ENCODE data around the gene GOLGA6L2.
"Not testable (repeated sequence)": the region's sequence is repeated elsewhere in the genome, so short reads cannot be mapped to it uniquely, and the experiment has no call there.

The GOLGA6L2 gene, protein sequence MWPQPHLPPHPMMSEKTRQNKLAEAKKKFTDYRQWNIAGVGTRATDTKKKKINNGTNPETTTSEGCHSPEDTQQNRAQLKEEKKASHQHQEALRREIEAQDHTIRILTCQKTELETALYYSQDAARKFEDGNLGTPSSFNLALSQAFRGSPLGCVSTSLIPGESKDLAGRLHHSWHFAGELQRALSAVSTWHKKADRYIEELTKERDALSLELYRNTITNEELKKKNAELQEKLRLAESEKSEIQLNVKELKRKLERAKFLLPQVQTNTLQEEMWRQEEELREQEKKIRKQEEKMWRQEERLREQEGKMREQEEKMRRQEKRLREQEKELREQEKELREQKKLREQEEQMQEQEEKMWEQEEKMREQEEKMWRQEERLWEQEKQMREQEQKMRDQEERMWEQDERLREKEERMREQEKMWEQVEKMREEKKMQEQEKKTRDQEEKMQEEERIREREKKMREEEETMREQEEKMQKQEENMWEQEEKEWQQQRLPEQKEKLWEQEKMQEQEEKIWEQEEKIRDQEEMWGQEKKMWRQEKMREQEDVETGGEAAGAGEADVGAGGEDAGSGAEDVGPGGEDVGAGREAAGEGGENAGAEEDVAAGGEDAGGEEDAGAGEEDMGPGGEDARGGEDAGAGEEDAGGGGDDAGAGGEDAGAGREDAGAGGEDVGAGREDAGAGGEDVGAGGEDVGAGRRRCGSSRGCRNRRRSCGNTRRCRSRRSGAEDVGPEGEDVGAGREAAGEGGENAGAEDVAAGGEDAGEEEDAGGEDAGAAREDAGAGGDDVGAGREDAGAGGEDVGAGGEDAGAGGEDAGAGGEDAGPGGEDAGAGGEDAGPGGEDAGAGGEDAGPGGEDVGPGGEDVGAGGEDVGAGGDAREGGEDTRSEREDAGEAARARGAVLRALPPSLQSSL

DNA sequence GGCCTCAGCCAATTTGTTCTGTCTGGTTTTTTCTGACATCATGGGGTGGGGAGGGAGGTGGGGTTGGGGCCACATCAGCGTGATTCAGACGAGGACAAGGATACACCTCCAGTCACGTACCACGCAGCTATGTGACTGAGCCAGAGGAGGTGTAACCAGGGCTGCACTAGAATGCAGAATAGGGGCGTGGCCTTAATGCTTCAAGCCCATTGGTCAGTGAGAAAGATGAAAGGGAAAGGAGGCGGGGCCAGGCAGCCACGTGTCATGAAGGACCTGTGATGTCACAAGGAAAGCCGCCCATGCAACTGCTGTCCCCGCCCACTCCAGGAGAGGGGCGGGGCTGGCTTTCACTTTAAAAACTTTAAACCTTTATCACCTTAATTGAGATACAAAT is at the start of gene GOLGA6L2:
Gene GOLGA6L2, minus strand, starts transcription at position 137 of the 394 bp plus-strand sequence. Its CDS starts 62 bp downstream, at position 75.
- no peak for DNase-seq (ENCODE audit: low spot score)

DNA sequence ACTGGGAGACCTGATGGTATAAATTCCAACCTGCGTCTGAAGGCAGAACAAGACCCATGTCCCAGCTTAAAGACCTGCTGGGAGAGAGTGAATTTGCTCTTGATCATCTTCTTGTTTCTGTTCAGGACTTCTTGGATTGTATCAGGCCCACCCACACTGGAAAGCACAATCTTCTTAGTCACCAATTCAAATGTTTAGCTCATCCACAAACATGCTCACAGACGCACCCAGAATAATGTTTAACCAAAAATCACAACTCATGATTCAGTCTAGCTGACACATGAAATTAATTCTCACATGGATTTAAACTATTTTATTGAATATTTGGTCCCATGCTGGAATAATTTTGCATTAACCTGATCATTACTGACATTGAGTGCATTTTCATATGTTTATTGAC is 37.8 kb upstream of the GOLGA6L2 start:
- DNase-seq (ENCODE audit: low spot score), result no peak

DNA sequence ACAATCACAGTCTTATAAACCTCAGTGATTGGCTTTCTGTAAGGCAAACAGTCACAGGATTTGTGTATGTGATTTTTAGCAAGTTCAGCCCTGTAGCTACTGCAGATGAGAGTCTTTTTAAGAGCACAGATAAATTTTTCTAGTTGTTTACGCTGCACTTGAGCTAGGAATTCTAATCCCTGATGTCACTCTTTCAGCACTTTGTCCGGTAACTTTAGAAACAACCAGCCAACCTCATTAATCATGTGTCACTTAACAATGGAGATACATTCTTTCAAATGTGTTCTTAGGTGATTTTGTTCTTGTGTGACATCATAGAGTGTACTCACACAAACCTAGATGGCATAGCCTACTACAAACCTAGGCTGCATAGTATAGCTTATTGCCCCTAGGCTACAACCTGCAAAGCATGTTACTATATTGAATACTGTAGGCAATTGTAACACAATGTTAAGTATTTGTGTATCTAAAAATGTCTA is 36.8 kb upstream of the GOLGA6L2 start:
- no peak for DNase-seq (ENCODE audit: low spot score)

DNA sequence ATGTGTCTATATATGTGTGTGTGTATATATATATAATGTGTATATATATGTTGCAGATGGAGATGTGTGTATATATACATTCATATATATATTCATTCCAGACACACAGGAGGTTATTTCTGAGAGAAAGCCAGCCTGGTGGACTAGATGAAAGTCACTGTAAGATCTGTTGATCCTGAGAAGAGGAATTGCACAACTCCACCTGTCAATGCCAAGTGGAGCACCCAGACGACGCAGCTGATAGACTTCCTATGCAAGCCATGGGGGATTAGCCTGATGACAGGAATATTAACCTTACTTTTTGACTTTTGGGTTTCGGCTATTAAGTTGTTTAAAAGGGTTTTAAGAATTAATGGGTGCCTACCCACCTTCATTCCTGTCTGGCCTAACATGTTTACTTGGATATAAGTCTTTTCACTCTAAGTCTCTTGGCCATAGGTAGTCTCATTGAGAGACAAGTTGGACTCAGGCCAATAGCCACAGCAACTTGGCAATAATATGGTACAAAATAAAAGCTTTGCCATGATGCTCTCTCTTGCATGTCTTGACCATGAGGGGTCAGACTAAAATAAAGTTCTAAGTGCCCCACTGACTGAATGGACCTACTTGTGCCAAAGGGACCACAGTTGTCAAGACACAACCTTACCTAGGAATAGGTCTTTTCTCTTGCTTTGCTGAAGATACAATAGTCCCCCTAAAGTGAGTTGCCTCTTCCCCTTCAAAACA is 35.9 kb upstream of the GOLGA6L2 start:
- no peak for DNase-seq (ENCODE audit: low spot score)

DNA sequence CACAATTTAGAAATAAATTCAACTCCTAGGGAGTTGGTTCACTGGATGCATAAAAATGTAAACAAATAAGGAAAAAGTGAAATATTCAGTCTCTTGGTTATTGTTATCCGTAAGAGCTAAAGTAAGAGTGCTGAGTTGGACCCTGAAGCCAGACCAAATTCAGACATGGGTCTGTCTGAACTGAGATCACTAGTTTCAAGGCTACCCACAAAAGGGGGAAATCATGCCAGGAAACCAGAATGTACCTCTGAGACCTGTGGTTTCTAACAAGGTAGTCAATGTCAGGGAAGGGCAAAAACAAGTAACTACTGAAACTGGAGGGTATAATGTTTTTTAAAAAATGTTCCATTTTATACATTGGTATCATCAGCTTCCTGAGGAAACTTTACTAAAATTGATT is 35.2 kb upstream of the GOLGA6L2 start:
- no peak for DNase-seq (ENCODE audit: low spot score)

DNA sequence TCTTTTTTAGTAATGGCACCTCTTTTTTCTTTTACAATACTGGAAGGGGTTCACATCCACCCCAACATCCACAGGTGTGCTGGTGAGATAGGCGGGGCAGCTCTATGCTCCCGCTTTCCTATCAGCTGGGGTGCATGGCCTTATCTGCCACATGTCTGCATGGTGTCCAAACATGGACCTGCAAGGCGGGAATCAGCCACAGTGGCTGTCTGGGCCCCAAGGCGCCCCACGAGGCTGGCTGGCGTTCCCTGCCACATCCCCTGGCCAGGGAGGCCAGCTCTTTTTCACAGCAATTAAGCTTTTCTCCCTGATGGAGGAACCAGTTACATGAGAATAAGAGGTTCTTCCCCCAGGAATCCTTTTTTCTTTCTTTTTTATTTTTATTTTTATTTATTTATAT is 30.9 kb upstream of the GOLGA6L2 start:
- DNase-seq (ENCODE audit: low spot score), result no peak

DNA sequence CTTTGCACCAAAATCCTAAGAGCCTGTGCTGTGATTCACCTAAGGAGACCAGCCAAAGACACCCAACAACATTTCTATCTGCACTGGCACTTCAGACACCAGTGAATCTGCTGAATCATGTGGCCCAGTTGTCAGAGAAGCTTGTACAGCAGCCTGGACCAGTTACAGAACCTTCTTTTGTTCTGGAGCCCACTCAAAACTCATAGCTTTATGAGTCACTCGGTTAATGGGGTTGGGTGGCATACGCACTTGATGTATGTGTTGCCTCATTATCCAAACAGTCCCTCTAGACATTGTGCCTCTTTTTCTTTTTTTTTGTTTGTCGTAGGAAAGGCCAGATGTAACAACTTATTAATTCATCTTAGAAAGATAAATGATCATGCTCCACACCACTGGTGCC is 25.6 kb upstream of the GOLGA6L2 start:
- no peak for DNase-seq (ENCODE audit: low spot score)

DNA sequence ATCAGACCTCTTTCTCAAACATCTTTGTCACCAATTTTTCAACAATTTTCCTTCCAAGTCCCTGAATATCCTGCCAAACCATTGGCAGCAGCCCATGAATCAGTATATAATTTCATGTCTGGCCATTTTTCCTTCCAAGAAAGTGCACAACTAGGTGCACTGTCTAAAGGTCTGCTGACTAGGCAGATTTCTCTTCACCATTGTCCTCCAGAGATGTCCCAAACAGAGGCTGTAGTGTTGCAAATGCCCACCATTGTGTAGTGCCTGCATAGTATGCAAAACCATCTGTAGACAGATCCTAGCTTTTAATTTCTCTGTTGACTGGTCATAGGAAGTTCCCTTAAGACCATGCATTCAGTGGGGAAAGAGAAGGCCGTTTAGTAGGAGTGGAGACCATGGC is 25.0 kb upstream of the GOLGA6L2 start:
- no peak for DNase-seq (ENCODE audit: low spot score)

DNA sequence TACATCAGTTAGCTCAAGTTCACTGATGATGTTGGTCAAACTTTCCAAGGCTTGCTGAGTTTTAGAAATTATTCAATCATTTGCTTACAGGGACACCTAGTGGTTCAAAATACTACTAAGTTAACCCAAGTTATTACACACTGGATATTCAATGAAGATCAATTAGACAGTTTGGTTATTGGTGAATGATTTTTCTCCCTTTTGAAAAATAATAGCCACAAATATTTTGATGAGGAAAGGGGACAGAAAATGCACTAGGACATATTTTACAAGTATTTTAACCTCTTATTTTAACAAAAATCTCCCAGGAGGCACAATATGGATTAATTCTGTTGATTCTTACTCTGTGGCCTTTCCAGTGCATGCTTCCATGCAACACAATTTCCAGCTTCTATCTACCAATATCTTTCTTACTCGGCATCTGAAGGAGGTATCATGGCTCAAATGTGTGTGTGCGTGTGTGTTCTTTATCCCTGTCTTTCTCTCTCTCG is 20.1 kb upstream of the GOLGA6L2 start:
- no peak for DNase-seq (ENCODE audit: low spot score)

DNA sequence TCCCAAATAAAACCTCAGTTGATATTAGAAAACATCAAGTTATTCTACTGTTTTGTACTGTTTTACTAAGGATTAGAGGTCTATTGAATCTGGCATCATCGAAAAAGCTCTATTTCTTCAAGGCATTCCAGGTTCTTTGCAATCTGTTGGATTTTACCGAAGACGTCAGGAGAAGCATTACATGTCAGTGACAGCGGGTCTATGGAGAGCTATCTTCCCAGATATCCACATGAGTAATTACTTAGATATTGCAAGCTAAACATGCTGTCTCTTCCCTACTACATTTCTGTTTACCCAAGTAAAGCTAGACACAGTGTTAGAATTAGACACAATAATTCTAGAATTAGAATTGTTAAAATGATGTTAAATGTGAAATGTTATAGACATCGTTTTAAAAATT is 10.8 kb upstream of the GOLGA6L2 start:
- DNase-seq (ENCODE audit: low spot score), result no peak

DNA sequence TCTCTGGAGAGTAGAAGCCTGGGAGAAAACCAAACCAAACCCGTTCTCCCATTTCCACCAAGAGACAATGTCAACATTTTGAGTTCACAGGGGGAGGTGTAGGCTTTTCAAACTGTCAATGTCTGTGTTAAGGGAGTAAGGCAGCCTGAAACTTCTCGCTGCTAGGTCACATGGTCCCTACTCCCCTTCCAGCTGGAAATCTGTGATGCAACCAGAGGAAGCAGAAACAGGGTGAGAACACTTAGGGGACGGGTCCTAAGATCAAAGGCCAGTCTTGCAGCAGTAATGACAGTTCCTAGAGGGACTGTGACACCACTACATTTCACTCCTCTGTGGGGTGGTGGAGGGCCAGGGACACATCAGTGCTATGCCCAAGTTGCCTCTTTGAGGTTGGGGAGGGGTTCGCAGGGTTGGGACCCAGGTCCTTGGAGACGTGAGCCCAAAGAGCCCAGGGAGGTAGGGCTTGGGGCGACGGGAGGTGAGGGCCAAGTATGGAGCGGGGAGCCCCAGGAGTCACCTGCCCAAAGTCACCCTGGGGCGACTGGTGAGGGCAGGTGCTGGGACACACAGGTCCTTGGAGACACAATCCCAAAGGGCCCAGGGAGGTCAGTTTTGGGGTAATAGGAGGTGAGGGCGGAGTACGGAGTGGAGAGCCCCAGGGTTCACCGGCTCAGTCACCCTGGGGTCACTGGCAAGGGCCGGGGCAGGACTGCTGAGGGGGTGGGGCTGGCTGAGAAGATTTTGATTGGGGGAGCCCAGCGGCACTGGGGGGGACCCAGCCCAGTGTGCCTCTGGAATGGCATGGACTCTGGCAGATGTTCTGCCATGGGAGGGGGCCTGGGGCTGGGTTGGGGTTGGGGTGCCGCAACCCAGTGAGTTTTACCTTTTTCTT is 582 bp downstream of the GOLGA6L2 start:
- no peak for DNase-seq (ENCODE audit: low spot score)

DNA sequence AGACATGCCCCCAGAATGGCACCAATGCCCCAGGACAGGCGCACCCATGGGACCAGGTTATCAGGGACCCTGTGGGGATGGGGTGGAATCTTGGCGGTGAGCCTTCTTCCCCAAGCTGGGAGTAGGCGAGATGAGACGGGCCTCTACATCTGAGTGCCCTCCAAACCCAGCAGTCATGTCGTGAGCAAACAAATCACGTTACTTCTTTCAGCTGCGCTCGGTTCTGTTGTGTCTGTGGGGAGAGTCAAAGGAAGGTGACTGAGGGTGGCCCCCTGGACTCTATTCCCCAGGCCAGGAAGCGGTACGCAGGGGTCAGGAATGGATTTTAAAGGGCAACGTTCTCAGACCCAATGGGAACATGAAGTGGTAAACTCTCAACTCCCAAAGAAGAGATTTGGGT is 2.8 kb downstream of the GOLGA6L2 start:
- no peak for DNase-seq (ENCODE audit: low spot score)

DNA sequence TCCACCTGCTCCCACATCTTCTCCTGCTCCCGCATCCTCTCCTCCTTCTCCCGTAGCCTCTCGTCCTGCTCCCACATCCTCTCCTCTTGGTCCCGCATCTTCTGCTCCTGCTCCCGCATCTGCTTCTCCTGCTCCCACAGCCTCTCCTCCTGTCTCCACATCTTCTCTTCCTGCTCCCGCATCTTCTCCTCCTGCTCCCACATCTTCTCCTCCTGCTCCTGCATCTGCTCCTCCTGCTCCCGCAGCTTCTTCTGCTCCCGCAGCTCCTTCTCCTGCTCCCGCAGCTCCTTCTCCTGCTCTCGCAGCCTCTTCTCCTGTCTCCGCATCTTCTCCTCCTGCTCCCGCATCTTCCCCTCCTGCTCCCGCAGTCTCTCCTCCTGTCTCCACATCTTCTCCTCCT is 5.8 kb downstream of the GOLGA6L2 start:
- no peak for DNase-seq (ENCODE audit: low spot score)

DNA sequence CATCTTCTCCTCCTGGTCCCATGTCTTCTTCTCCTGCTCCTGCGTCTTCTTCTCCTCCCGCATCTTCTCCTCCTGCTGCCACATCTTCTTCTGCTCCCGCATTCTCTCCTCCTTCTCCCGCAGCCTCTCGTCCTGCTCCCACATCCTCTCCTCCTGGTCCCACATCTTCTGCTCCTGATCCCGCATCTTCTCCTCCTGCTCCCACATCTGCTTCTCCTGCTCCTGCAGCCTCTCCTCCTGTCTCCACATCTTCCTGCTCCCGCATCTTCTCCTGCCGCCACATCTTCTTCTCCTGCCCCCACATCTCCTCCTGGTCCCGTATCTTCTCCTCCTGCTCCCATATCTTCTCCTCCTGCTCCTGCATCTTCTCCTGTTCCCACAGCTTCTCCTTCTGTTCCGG is 6.4 kb downstream of the GOLGA6L2 start:
- DNase-seq (ENCODE audit: low spot score), result no peak

DNA sequence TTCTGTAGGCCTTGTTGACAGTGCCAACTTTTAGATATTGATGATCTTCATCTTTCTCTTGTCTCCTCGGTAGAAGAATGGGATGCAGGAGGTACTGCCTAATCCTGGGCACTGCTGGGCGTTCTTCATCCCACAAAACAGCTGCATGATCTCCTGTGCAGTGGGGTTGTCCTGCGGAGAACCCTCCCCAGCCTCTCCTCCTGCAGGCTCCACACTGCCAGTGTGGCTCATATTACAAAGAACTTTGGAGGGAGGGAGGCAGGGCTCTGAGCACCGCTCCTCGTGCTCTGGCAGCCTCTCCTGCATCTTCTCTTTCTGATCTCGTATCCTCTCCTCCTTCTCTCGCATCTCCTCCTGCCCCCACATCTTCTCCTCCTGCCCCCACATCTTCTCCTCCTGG is 7.5 kb downstream of the GOLGA6L2 start:
- DNase-seq (ENCODE audit: low spot score), result no peak

DNA sequence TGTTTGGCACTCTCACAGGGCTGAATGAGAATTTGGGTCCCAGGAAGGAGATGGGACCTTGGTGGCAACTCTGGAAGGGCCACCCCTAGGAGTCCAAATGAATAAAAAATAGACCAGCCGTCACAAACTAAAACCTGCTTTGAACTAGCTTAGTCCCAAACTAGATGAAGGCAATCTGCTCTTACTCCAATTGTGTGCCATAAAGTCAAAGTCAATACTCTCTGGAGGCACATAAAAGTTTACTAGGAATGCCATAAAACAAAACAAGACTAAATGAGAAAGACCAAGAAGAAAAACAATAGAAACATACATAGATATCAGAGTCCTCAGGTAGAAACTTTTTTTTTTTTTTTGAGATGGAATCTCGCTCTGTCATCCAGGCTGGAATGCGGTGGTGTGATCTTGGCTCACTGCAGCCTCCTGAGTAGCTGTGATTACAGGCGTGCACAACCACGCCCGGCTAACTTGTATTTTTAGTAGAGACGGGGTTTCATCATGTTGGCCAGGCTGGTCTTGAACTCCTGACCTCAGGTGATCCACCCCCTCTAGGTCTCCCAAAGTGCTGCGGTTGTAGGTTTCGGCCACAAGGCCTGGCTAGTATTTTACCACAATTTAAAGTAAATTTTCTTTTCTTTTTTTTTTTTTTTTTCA is 8.1 kb downstream of the GOLGA6L2 start:
- DNase-seq (ENCODE audit: low spot score), result no peak

DNA sequence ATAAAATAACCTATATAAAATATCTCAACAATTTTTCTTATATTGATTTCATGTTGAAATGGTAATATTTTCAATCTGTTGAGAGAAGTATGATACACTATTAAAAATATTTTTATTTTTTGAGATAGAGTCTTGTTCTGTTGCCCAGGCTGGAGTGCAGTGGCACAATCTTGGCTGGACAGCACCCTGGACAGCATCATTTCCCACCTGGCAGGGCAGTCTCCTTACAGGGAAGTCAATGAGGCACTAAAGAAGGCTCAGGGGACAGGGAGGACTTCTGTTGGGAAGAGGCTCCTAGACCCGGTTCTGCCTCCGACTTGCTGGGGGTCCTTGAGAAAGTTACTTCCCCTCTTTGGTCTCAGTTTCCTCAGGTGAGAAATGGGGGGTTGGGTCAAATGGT is 9.4 kb downstream of the GOLGA6L2 start:
- DNase-seq (ENCODE audit: low spot score), result no peak

DNA sequence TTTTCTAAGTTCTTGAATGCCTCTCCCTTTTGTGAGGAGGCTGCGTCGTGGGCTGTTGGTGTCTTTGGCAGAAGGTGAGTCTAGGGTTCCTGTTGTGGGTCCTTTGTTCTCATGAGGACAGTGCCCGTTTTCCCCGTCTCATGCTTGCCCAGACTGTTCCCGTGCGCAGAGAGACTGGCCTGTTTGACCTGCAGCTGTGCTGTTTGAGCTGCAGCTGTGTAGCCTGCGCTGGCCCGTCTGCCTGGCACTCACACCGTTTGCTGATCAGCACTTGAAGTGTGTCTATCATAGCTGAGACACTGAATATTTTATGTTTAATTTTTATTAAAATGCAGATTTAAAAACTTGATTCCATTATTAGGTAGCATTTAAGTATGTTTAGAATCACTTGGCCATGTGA is 9.9 kb downstream of the GOLGA6L2 start:
- DNase-seq (ENCODE audit: low spot score), result no peak

DNA sequence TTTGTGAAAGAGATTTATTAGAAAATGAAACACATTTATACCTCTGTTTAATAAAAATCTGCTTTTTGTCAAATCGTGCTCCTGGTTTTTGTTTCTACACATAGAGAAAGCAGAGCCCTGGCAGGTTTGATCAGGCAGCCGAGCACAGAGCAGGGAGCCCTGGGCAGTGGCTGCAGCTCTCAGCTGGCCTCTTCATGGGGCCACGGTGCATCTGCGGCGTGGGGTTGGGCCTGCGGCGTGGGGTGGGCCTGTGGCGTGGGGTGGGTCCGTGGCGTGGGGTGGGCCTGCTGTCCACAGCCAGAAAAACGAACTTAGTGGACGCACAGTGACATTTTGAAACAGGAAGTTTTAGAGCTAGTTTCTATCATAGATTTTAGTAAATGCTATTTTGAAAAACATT is 10.6 kb downstream of the GOLGA6L2 start:
- DNase-seq (ENCODE audit: low spot score), result no peak

DNA sequence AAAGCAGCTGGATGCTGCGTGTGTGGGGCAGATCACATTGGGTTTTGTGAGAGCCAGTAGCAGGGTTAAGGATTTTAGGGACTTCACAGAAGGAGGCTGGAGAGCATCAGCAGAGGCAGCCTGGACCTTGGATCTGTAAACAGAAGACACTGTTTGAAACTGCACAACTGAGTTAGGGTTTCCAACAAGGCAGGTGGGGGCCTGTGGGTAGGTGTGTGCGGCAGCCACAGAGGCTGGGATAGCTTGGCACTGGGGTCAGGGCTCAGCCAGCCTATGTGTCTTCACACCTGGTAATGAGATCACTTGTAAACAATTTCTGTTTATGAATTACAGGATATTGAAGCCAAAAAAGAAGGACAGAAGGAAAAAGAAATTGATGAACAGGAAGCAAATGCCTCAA is 12.3 kb downstream of the GOLGA6L2 start:
- not testable (repeated sequence) for DNase-seq (ENCODE audit: low spot score)

DNA sequence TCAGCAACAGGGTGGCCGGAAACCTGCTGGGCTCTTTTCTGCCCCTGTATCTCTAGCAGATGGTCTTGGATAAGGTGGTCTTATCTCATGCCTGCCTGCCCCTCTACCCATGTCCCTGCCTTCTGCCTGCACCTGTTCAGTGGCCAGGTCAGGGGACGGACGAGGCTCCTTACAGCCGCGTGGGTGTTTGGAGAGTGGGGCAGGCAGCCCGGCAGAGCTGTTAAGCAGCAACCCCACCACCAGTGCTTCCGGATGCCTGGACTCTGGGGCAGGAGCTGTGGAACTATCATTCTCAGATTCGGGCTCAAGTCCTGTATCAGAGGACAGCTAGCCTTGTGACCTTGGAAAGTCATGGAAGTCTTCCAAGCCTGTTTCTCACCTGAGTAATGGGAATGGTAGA is 21.7 kb downstream of the GOLGA6L2 start:
- not testable (repeated sequence) for DNase-seq (ENCODE audit: low spot score)
